GM12864 (cell line): ENCODE measurements around the gene ZNF653.
A peak's percentile ranks its signal among the peaks of the same experiment; 100 is the strongest.

Experiments
- DNase-seq: peaks from one replicate; pipeline ENCODE4 v3.0.0-alpha.2; 2011; ENCODE audit warnings: low read depth
- H3K4me3 ChIP-seq: 2 replicates; pipeline ENCODE4 v1.5.1; 2011; ENCODE audit warnings: mild to moderate bottlenecking, low read depth, low read length, control low read depth
- CTCF ChIP-seq: IDR thresholded peaks from 2 replicates; pipeline ENCODE4 v1.5.1; 2011; ENCODE audit warnings: low read depth, mild to moderate bottlenecking, moderate library complexity, low read length, control low read depth, inconsistent platforms; ENCODE audit errors: missing control alignments

Gene ZNF653

GRCh38 chr19:11447347-11448262 lies 58.0 kb downstream of the ZNF653 start:
- no peak overlapping the region for H3K4me3 ChIP-seq
- no peak for DNase-seq
- no peak for TF ChIP-seq CTCF

GRCh38 chr19:11446652-11447301 lies 58.9 kb downstream of the ZNF653 start:
- peak; percentile 74 for TF ChIP-seq CTCF
- DNase-seq: no peak
- H3K4me3 ChIP-seq: no peak overlapping the region

DNA sequence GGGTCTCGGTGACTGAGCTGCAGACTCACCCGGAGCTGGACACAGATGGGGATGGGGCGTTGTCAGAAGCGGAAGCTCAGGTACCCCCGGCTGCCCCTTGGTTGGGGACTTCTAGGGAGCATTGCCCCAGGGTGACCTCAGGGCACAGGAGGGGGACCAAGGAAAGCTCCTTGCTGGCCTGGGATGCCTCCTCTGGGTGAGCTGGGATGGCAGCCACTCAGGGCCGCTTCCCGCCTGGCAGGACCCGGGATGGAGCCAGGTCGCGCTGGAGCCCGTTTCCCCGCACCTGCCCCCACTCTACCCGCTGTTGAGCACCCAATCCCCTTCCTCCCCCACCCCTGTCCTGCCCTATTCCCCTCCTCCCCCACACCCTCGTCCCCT lies 59.4 kb downstream of the ZNF653 start:
- no peak for DNase-seq

DNA sequence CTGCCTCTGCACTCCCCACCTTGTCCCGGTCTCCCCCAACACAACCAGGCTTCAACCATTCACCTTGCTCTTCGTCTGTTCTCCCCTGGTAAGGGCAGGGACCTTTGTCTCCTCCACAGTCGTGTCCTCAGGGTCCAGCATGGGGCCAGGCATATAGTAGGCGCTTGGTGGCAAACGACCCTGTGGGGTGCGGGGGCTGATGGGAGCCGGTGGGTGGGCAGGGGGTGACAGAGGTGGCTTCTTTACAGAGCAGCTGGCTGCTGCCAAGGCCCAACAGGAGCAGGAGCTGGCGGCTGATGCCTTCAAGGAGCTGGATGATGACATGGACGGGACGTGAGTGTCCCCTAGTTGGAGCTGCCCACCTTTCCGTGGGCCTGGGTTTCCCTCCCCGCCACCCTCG lies 60.5 kb downstream of the ZNF653 start:
- DNase-seq: no peak
- H3K4me3 ChIP-seq: no peak overlapping the region
- no peak for TF ChIP-seq CTCF

More for the DNA sequence above, 59.4 kb downstream of the ZNF653 start:
- no peak for TF ChIP-seq CTCF
- no peak overlapping the region for H3K4me3 ChIP-seq

- H3K4me3 ChIP-seq: no peak overlapping the region
- no peak for TF ChIP-seq CTCF
- DNase-seq: no peak
Observed at GRCh38 chr19:11444059-11444458, 61.6 kb downstream of the ZNF653 start.

GRCh38 chr19:11437955-11438354 lies 67.7 kb downstream of the ZNF653 start:
- TF ChIP-seq CTCF: no peak
- no peak overlapping the region for H3K4me3 ChIP-seq
- DNase-seq: no peak

DNA sequence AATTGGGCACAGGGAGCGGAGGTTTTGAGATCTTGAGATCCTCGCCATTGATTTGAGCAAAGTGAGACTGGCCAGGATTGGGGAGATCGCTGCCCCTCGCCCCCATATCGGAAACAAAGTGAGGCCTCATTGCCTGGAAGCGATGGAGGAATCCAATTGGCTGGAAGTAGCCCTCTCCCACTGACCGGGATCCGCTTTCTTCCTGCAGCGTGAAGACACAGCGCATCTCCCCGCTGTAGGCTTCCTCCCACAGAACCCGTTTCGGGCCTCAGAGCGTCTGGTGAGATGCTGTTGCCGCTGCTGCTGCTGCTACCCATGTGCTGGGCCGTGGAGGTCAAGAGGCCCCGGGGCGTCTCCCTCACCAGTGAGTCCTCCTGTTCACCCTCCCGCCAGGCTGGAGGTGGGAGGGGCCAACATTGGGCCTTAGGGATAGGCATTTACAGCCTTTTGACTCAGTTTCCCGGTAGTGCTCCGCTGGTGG lies 69.8 kb downstream of the ZNF653 start:
- TF ChIP-seq CTCF: no peak
- DNase-seq: no peak
- H3K4me3 ChIP-seq: peak overlapping the region; percentile 85
